Parathyroid adenoma (tissue), 2 donors: ENCODE measurements around the gene BBIP1.

Experiments used
- H2AFZ ChIP-seq: fragments of 300-600 bp; sonication (generic); one replicate; pipeline ENCODE4 v1.7.0; 2017; ENCODE audit warnings: antibody characterized with exemption, mild to moderate bottlenecking
- H3K27ac ChIP-seq: fragments of 300-600 bp; sonication (generic); one replicate; pipeline ENCODE4 v1.7.0; 2017
- H3K27me3 ChIP-seq: fragments of 300-600 bp; sonication (generic); one replicate; pipeline ENCODE4 v1.7.0; 2017; ENCODE audit warnings: low read length; ENCODE audit not compliant: control insufficient read depth, insufficient read depth
- H3K36me3 ChIP-seq: fragments of 300-600 bp; sonication (generic); one replicate; pipeline ENCODE4 v1.7.0; 2017; ENCODE audit warnings: low read length; ENCODE audit not compliant: control insufficient read depth, insufficient read depth
- H3K4me1 ChIP-seq: fragments of 300-600 bp; sonication (generic); one replicate; pipeline ENCODE4 v1.7.0; 2017; ENCODE audit warnings: control low read depth
- H3K4me2 ChIP-seq: fragments of 300-600 bp; sonication (generic); one replicate; pipeline ENCODE4 v1.7.0; 2017; ENCODE audit warnings: low read length
- H3K4me3 ChIP-seq: fragments of 300-600 bp; sonication (generic); one replicate; pipeline ENCODE4 v1.7.0; 2017; ENCODE audit warnings: low read depth, low read length
- H3K79me2 ChIP-seq: fragments of 300-600 bp; sonication (generic); one replicate; pipeline ENCODE4 v1.7.0; 2017; ENCODE audit warnings: control low read depth
- H3K9ac ChIP-seq: fragments of 300-600 bp; sonication (generic); one replicate; pipeline ENCODE4 v1.7.0; 2017; ENCODE audit warnings: mild to moderate bottlenecking
- H3K9me3 ChIP-seq: fragments of 300-600 bp; sonication (generic); one replicate; pipeline ENCODE4 v1.7.0; 2017; ENCODE audit warnings: low read length; ENCODE audit not compliant: control insufficient read depth
- TF ChIP-seq, protein P1 (sequence below): fragments of 300-600 bp; sonication (generic); IDR thresholded peaks from one replicate; pipeline ENCODE4 v1.7.0; 2017; ENCODE audit warnings: antibody characterized with exemption, mild to moderate bottlenecking
- donor health status: primary hyperparathyroidism.

The BBIP1 gene

GRCh38 chr10:110914431-110914830, 4.5 kb downstream of the BBIP1 start:
- no peaks in the 10 kb centered on the region for H3K79me2 ChIP-seq
- TF ChIP-seq, protein P1, sequence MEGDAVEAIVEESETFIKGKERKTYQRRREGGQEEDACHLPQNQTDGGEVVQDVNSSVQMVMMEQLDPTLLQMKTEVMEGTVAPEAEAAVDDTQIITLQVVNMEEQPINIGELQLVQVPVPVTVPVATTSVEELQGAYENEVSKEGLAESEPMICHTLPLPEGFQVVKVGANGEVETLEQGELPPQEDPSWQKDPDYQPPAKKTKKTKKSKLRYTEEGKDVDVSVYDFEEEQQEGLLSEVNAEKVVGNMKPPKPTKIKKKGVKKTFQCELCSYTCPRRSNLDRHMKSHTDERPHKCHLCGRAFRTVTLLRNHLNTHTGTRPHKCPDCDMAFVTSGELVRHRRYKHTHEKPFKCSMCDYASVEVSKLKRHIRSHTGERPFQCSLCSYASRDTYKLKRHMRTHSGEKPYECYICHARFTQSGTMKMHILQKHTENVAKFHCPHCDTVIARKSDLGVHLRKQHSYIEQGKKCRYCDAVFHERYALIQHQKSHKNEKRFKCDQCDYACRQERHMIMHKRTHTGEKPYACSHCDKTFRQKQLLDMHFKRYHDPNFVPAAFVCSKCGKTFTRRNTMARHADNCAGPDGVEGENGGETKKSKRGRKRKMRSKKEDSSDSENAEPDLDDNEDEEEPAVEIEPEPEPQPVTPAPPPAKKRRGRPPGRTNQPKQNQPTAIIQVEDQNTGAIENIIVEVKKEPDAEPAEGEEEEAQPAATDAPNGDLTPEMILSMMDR, result no peak
- no peaks in the 10 kb centered on the region for H3K9me3 ChIP-seq
- H3K4me3 ChIP-seq, result no peak overlapping the region
- H2AFZ ChIP-seq, result no peak overlapping the region
- no peaks in the 10 kb centered on the region for H3K36me3 ChIP-seq
- peak overlapping the region; percentile 99 for H3K27ac ChIP-seq
- H3K27me3 ChIP-seq, result no peaks in the 10 kb centered on the region
- H3K9ac ChIP-seq, result no peak overlapping the region
- H3K4me2 ChIP-seq, result no peak overlapping the region
- peaks cover 36% of the 10 kb centered on the region for H3K4me1 ChIP-seq

DNA sequence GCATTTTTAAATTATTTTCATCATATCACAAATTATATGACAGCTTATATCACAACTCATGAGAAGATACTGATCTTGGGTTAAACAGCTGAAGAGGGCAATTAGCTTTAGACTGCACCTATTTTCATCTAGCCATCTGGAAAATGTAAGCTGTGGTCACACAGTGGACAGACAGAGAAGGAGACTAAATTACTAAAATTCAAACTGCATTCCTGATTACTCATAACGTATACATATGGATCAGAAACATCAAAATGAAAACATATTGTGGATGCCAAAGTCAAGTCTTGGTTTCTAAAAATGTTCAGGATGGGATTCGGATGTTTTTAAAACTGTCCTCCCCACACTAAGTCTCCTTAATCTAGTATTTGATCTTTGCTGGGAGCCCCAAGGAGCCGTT, 6.6 kb downstream of the BBIP1 start:
- Histone ChIP-seq H3K36me3 (no peaks in the 10 kb centered on the region), H3K9me3 (no peaks in the 10 kb centered on the region), H3K27me3 (no peaks in the 10 kb centered on the region), H2AFZ (no peak overlapping the region), H3K4me1 (peaks cover 43% of the 10 kb centered on the region), H3K4me3 (no peak overlapping the region), H3K27ac (no peak overlapping the region), H3K4me2 (no peak overlapping the region), H3K9ac (no peak overlapping the region), H3K79me2 (no peaks in the 10 kb centered on the region)
- TF ChIP-seq, protein P1, result no peak

- H3K27me3 ChIP-seq, result no peaks in the 10 kb centered on the region
- H3K79me2 ChIP-seq, result no peaks in the 10 kb centered on the region
- H3K4me3 ChIP-seq, result no peak overlapping the region
- no peaks in the 10 kb centered on the region for H3K36me3 ChIP-seq
- TF ChIP-seq, protein P1, result no peak
- H3K9ac ChIP-seq, result no peak overlapping the region
- H3K4me1 ChIP-seq, result peaks cover 30% of the 10 kb centered on the region
- peak overlapping the region; percentile 16 for H3K27ac ChIP-seq
- no peak overlapping the region for H2AFZ ChIP-seq
- no peaks in the 10 kb centered on the region for H3K9me3 ChIP-seq
- no peak overlapping the region for H3K4me2 ChIP-seq
Observed at GRCh38 chr10:110910138-110910537, 8.8 kb downstream of the BBIP1 start.

- Histone ChIP-seq H3K4me1 (peaks cover 43% of the 10 kb centered on the region), H3K4me2 (peak overlapping the region; percentile 25), H3K27me3 (no peaks in the 10 kb centered on the region), H3K27ac (peak overlapping the region; percentile 60), H3K79me2 (peaks cover 2% of the 10 kb centered on the region), H2AFZ (no peak overlapping the region), H3K9ac (no peak overlapping the region), H3K36me3 (no peaks in the 10 kb centered on the region), H3K4me3 (no peak overlapping the region), H3K9me3 (no peaks in the 10 kb centered on the region)
- TF ChIP-seq, protein P1, result no peak
Observed at GRCh38 chr10:110903280-110904278, 15.4 kb downstream of the BBIP1 start.
